ENCODE measurements around the gene SLC22A14. TPM values are rescaled to one million over a fixed set of nuclear protein-coding genes. Genes with fewer than 3 reads are reported as not detected.

Gene SLC22A14
- total RNA-seq, 1 donor from 2014 or later, result not detected

DNA sequence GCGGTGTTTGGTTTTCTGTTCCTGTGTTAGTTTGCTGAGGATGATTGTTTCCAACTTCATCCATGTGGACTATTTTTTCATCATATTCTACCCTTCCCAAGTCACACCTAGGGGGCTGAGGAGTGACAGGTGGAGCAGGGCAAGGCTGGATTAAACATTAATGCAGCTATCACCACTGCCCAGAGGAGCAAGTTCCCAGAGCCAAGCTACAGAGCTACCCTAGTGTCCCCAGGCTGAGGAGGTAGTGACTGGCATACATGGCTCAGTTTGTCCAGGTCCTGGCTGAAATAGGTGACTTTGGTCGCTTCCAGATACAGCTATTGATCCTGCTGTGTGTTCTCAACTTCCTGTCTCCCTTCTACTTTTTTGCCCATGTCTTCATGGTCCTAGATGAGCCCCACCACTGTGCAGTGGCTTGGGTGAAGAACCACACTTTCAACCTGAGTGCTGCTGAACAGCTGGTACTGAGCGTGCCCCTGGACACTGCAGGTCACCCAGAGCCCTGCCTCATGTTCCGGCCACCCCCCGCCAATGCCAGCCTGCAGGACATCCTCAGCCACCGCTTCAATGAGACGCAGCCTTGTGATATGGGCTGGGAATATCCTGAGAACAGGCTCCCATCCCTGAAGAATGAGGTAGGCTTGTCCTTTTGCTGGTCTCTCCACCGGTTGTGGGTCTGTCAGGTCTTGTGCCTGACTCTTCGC is 16.3 kb upstream of the SLC22A14 start, which contains the start of gene SLC22A13:
Gene SLC22A13 (plus strand): TSS at position 209 of the 704 bp plus-strand sequence. CDS start 49 bp downstream, at position 258.
- Mint-ChIP-seq H3K27ac (peak within 1 kb of the TSS; percentile 0), H3K4me1 (ENCODE audit: unreplicated experiment) (peaks cover 5% of the 10 kb centered on the region), H3K27me3 (no peaks in the 10 kb centered on the region), H3K4me3 (no peak within 1 kb of the TSS), H3K9me3 (no peaks in the 10 kb centered on the region), H3K36me3 (peaks cover 10% of the 10 kb centered on the region)
- DNase-seq (ENCODE audit: extremely low spot score, unreplicated experiment), result no peak
- TF ChIP-seq, protein P1, sequence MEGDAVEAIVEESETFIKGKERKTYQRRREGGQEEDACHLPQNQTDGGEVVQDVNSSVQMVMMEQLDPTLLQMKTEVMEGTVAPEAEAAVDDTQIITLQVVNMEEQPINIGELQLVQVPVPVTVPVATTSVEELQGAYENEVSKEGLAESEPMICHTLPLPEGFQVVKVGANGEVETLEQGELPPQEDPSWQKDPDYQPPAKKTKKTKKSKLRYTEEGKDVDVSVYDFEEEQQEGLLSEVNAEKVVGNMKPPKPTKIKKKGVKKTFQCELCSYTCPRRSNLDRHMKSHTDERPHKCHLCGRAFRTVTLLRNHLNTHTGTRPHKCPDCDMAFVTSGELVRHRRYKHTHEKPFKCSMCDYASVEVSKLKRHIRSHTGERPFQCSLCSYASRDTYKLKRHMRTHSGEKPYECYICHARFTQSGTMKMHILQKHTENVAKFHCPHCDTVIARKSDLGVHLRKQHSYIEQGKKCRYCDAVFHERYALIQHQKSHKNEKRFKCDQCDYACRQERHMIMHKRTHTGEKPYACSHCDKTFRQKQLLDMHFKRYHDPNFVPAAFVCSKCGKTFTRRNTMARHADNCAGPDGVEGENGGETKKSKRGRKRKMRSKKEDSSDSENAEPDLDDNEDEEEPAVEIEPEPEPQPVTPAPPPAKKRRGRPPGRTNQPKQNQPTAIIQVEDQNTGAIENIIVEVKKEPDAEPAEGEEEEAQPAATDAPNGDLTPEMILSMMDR (conservative IDR thresholded peaks at IDR 0.05), result no peak

DNA sequence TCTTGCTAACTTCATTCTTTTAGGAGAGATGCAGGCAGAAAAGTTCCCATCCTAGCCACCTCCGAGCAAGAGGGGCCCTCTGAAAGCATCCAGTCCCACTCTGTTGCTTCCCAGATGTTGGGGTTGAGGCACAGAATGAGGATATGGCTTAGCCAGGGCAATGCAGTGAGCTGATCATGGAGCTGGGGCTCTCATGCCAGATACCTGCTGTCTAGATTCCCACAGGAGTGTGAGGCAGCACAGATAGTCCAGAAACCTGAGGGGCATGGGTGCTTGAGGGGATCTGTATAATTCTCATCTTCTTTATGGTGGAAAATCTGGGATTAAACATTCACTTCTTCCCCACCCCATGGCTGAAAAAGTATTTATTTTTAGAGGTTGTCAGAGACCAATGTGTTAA is 15.3 kb upstream of the SLC22A14 start:
- peaks cover 13% of the 10 kb centered on the region for H3K36me3 Mint-ChIP-seq
- peaks cover 5% of the 10 kb centered on the region for H3K4me1 Mint-ChIP-seq (ENCODE audit: unreplicated experiment)
- no peak for DNase-seq (ENCODE audit: extremely low spot score, unreplicated experiment)
- H3K27ac Mint-ChIP-seq, result peak overlapping the region; percentile 0
- H3K27me3 Mint-ChIP-seq, result no peaks in the 10 kb centered on the region
- TF ChIP-seq, protein P1 (conservative IDR thresholded peaks at IDR 0.05), result no peak
- no peak overlapping the region for H3K4me3 Mint-ChIP-seq
- no peaks in the 10 kb centered on the region for H3K9me3 Mint-ChIP-seq

DNA sequence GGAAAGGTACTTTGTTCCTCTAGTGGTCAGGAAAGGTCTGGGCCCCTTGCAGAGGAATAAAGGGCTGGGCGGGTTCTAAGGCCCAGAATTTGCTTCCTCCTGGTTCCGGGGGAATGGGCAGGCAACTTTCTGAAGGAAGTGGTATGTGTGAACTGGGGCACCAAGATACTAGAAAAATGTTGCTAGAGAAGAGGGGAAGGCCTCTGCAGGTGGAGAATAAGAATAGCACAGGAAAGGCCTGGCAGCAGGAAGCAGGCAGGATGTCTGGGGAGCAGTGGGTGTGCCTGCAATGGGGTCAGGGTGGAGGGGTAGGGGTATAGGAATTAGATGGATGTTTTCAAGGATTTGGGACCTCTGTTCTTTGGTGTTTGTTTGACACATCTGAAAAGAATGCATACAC is 14.4 kb upstream of the SLC22A14 start:
- H3K9me3 Mint-ChIP-seq, result no peaks in the 10 kb centered on the region
- no peak overlapping the region for H3K4me3 Mint-ChIP-seq
- no peaks in the 10 kb centered on the region for H3K27me3 Mint-ChIP-seq
- TF ChIP-seq, protein P1 (conservative IDR thresholded peaks at IDR 0.05), result no peak
- H3K4me1 Mint-ChIP-seq (ENCODE audit: unreplicated experiment), result peaks cover 5% of the 10 kb centered on the region
- peaks cover 13% of the 10 kb centered on the region for H3K36me3 Mint-ChIP-seq
- DNase-seq (ENCODE audit: extremely low spot score, unreplicated experiment), result no peak
- no peak overlapping the region for H3K27ac Mint-ChIP-seq

DNA sequence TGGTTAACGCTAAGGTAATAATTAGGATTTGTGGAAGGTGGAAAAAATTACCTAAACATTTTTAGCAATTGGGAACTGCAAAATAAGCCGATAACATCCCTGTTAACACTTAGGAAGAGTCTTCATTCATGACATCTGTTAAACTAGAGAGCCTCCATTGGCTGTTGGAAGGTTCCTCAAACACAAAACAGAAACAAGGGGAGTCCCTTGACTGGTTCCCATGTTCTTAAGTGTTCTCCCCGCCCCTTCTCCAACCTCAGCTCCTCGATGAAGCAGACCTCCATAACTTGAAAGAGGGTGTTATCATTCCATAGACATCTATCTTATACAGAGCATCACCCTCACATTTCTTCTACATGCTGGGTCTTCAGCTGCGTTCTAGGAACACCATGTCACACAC is 14.0 kb upstream of the SLC22A14 start:
- TF ChIP-seq, protein P1 (conservative IDR thresholded peaks at IDR 0.05), result no peak
- no peak for DNase-seq (ENCODE audit: extremely low spot score, unreplicated experiment)
- Mint-ChIP-seq H3K27ac (no peak overlapping the region), H3K36me3 (peaks cover 13% of the 10 kb centered on the region), H3K4me1 (ENCODE audit: unreplicated experiment) (peaks cover 5% of the 10 kb centered on the region), H3K27me3 (no peaks in the 10 kb centered on the region), H3K4me3 (no peak overlapping the region), H3K9me3 (no peaks in the 10 kb centered on the region)

DNA sequence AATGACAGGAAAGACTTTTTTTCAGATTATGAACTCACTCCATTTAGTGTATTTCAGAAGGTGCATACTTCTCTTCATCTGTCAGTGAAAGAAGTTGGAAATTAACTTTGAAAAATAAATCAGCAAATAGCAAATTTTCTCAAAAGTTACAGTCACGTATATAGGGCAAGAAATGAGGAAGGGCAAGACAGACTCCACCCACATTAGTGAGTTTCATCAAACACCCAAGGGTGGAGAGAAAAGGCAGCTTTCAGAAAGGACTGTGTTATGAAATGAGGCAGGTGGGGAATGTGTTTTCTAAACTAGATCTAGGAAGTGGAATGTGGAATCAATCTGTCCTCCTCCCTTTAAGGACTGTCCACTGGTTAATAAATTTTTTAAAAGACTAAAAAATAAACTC is 13.6 kb upstream of the SLC22A14 start:
- no peak overlapping the region for H3K4me3 Mint-ChIP-seq
- no peak for DNase-seq (ENCODE audit: extremely low spot score, unreplicated experiment)
- H3K27ac Mint-ChIP-seq, result no peak overlapping the region
- no peaks in the 10 kb centered on the region for H3K27me3 Mint-ChIP-seq
- peaks cover 13% of the 10 kb centered on the region for H3K36me3 Mint-ChIP-seq
- H3K4me1 Mint-ChIP-seq (ENCODE audit: unreplicated experiment), result peaks cover 5% of the 10 kb centered on the region
- TF ChIP-seq, protein P1 (conservative IDR thresholded peaks at IDR 0.05), result no peak
- no peaks in the 10 kb centered on the region for H3K9me3 Mint-ChIP-seq

All from type B pancreatic cell (in vitro differentiated cells).